H9 (cell line): Measurements from ENCODE around the gene RMI2. TPM values are rescaled to one million over a fixed set of nuclear protein-coding genes. Genes with fewer than 3 reads are reported as not detected.

Experiments used
- DNase-seq: peaks from one replicate; pipeline ENCODE4 v3.0.0-alpha.2; 2017
- H2AFZ ChIP-seq: one replicate; pipeline ENCODE4 v1.6.1; 2013; ENCODE audit warnings: mild to moderate bottlenecking, low read length, control low read depth, moderate library complexity
- H2AK5ac ChIP-seq: 2 replicates; pipeline ENCODE4 v1.6.1; 2013; ENCODE audit warnings: low read length, control low read depth, mixed read lengths; ENCODE audit not compliant: insufficient read length
- H2BK120ac ChIP-seq: one replicate; pipeline ENCODE4 v1.6.1; 2013; ENCODE audit warnings: low read depth, mild to moderate bottlenecking, low read length, control low read depth, inconsistent platforms; ENCODE audit not compliant: poor library complexity, severe bottlenecking
- H2BK12ac ChIP-seq: 2 replicates; pipeline ENCODE4 v1.6.1; 2013; ENCODE audit warnings: low read length, control low read depth, mixed read lengths, low read depth; ENCODE audit not compliant: insufficient read length
- H2BK15ac ChIP-seq: 2 replicates; pipeline ENCODE4 v1.6.1; 2013; ENCODE audit warnings: low read depth, low read length, control low read depth
- H2BK20ac ChIP-seq: one replicate; pipeline ENCODE4 v1.6.1; 2013; ENCODE audit warnings: low read depth, mild to moderate bottlenecking, low read length, control low read depth, inconsistent platforms; ENCODE audit not compliant: poor library complexity, severe bottlenecking
- H2BK5ac ChIP-seq: 2 replicates; pipeline ENCODE4 v1.6.1; 2013; ENCODE audit warnings: low read length, control low read depth, mixed read lengths; ENCODE audit not compliant: insufficient read length
- H3K14ac ChIP-seq: 2 replicates; pipeline ENCODE4 v1.6.1; 2013; ENCODE audit warnings: low read length, control low read depth; ENCODE audit not compliant: insufficient read depth
- H3K18ac ChIP-seq: 2 replicates; pipeline ENCODE4 v1.6.1; 2013; ENCODE audit warnings: low read depth, mild to moderate bottlenecking, mixed read lengths, low read length, control low read depth; ENCODE audit not compliant: insufficient read length
- H3K23ac ChIP-seq: 2 replicates; pipeline ENCODE4 v1.6.1; 2013; ENCODE audit warnings: low read length, control low read depth, mixed read lengths, low read depth; ENCODE audit not compliant: insufficient read length
- H3K23me2 ChIP-seq: 2 replicates; pipeline ENCODE4 v1.6.1; 2013; ENCODE audit warnings: low read depth, mild to moderate bottlenecking, mixed read lengths, low read length, control low read depth; ENCODE audit not compliant: insufficient read length, poor library complexity, severe bottlenecking
- H3K27ac ChIP-seq: 2 replicates; pipeline ENCODE4 v1.5.1; 2013; ENCODE audit warnings: low read length, control low read depth, mixed read lengths, low read depth; ENCODE audit not compliant: insufficient read length
- H3K27me3 ChIP-seq: 2 replicates; pipeline ENCODE4 v1.6.1; 2013; ENCODE audit warnings: low read length, control low read depth, inconsistent platforms; ENCODE audit not compliant: insufficient read depth
- H3K4ac ChIP-seq: 2 replicates; pipeline ENCODE4 v1.6.1; 2013; ENCODE audit warnings: low read depth, mild to moderate bottlenecking, control low read depth, inconsistent platforms, low read length, moderate library complexity
- H3K4me1 ChIP-seq: 2 replicates; pipeline ENCODE4 v1.6.1; 2013; ENCODE audit warnings: low read length, control low read depth, inconsistent platforms; ENCODE audit not compliant: insufficient read depth
- H3K4me2 ChIP-seq: 2 replicates; pipeline ENCODE4 v1.6.1; 2013; ENCODE audit warnings: low read length, control low read depth, mixed read lengths; ENCODE audit not compliant: insufficient read length, insufficient read depth
- H3K56ac ChIP-seq: 2 replicates; pipeline ENCODE4 v1.6.1; 2013; ENCODE audit warnings: low read depth, mild to moderate bottlenecking, mixed read lengths, low read length, control low read depth; ENCODE audit not compliant: insufficient read length
- H3K79me1 ChIP-seq: 2 replicates; pipeline ENCODE4 v1.6.1; 2013; ENCODE audit warnings: low read depth, mild to moderate bottlenecking, moderate library complexity, low read length, control low read depth, inconsistent platforms; ENCODE audit not compliant: insufficient read depth, poor library complexity, severe bottlenecking
- H3K79me2 ChIP-seq: 2 replicates; pipeline ENCODE4 v1.6.1; 2013; ENCODE audit warnings: low read length, control low read depth, inconsistent platforms; ENCODE audit not compliant: insufficient read depth
- H3K9ac ChIP-seq: 2 replicates; pipeline ENCODE4 v1.6.1; 2013; ENCODE audit warnings: low read length, control low read depth, mixed read lengths; ENCODE audit not compliant: insufficient read length; ENCODE audit errors: extremely low read depth
- H3K9me3 ChIP-seq: one replicate; pipeline ENCODE4 v1.6.1; 2013; ENCODE audit warnings: low read depth, low read length, inconsistent platforms; ENCODE audit not compliant: control insufficient read depth
- H3T11ph ChIP-seq: one replicate; pipeline ENCODE4 v1.6.1; 2013; ENCODE audit warnings: mild to moderate bottlenecking, low read length, control low read depth, inconsistent platforms
- H4K20me1 ChIP-seq: one replicate; pipeline ENCODE4 v1.6.1; 2013; ENCODE audit not compliant: control insufficient read depth, insufficient read length, insufficient read depth
- H4K5ac ChIP-seq: 2 replicates; pipeline ENCODE4 v1.6.1; 2013; ENCODE audit warnings: low read depth, mild to moderate bottlenecking, mixed read lengths, low read length, control low read depth; ENCODE audit not compliant: insufficient read length
- H4K8ac ChIP-seq: replicated peaks from 2 replicates; pipeline ENCODE4 v1.6.1; 2013; ENCODE audit warnings: low read length, control low read depth, mixed read lengths, low read depth; ENCODE audit not compliant: insufficient read length
- H4K91ac ChIP-seq: 2 replicates; pipeline ENCODE4 v1.6.1; 2013; ENCODE audit warnings: low read depth, mild to moderate bottlenecking, moderate library complexity, mixed read lengths, low read length, control low read depth; ENCODE audit not compliant: insufficient read length
- H3K27ac Mint-ChIP-seq, 3 experiments: 2 replicates in 2 of 3; 3 replicates in 1 of 3; pipeline ENCODE4 v1.8.0; 2020 to 2021; ENCODE audit warnings: mixed read lengths in 3 of 3, mild to moderate bottlenecking in 1 of 3, moderate library complexity in 1 of 3
- H3K27me3 Mint-ChIP-seq: 2 replicates; pipeline ENCODE4 v1.8.0; 2021; ENCODE audit warnings: low read depth, mild to moderate bottlenecking, moderate library complexity, mixed read lengths
- H3K36me3 Mint-ChIP-seq, 3 experiments: 2 replicates in 2 of 3; 3 replicates in 1 of 3; pipeline ENCODE4 v1.8.0; 2020 to 2021; ENCODE audit warnings: low read depth in 3 of 3, mixed read lengths in 3 of 3; ENCODE audit not compliant: insufficient read depth in 1 of 3
- H3K4me1 Mint-ChIP-seq, 2 experiments: 2 replicates each; pipeline ENCODE4 v1.8.0; 2020; ENCODE audit warnings: mixed read lengths in 2 of 2
- H3K4me3 Mint-ChIP-seq, 2 experiments: 2 replicates in 1 of 2; 3 replicates in 1 of 2; pipeline ENCODE4 v1.8.0; 2020 to 2021; ENCODE audit warnings: mild to moderate bottlenecking in 2 of 2, mixed read lengths in 2 of 2, moderate library complexity in 1 of 2
- H3K9me3 Mint-ChIP-seq, 2 experiments: 2 replicates in 1 of 2; 3 replicates in 1 of 2; pipeline ENCODE4 v1.8.0; 2020; ENCODE audit warnings: mild to moderate bottlenecking in 2 of 2, mixed read lengths in 2 of 2, moderate library complexity in 1 of 2
- WGBS: extraction: QIAGEN DNeasy Blood & Tissue Kit; methylation state at CpG from one replicate; pipeline ENCODE4 v1.1.7; 2013; ENCODE audit warnings: missing lambda C conversion rate, low lambda C conversion rate, mixed read lengths; ENCODE audit not compliant: insufficient read length; ENCODE audit errors: extremely low coverage; 5-methylcytosine and 5-hydroxymethylcytosine counted together
- total RNA-seq: library from RNA; stranded (reverse); gene quantifications from 2 replicates; pipeline ENCODE4 v1.2.1, GENCODE V29; 2021
- TF ChIP-seq, protein P1 (sequence below): fragments of 200-600 bp; sonication (generic); conservative IDR thresholded peaks from 3 replicates; pipeline ENCODE4 v1.8.0; 2021; ENCODE audit warnings: antibody characterized with exemption, mild to moderate bottlenecking

Gene RMI2
- total RNA-seq, 1 experiment from 2014 or later: 57.6 TPM

DNA sequence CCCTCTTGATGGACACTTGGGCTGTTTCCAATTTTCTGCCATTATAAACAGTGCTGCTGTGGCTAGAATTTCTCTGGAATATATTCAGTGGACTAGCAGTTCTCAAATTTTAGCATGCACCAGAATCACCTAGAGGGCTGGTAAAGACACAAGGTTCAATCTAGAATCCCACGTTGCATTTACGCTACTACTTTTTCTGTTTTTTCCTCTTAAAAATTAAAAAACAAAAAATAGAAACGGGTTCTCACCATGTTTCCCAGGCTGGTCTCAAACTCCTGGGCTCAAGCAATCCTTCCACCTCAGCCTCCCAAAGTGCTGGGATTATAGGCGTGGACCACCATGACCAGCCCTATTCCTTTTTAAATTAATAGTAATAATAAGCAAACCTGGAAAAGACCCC lies 49.6 kb upstream of the RMI2 start:
- no peaks in the 10 kb centered on the region for H3K36me3 Mint-ChIP-seq
- WGBS: no CpG with 5 or more reads among the region's 4 CpGs
- Histone ChIP-seq H3K79me2 (no peaks in the 10 kb centered on the region), H3K79me1 (no peaks in the 10 kb centered on the region), H4K5ac (no peak overlapping the region), H2BK20ac (no peak overlapping the region), H2AFZ (no peak overlapping the region), H2BK12ac (no peak overlapping the region), H3K27me3 (no peaks in the 10 kb centered on the region), H3K56ac (no peak overlapping the region), H3K23ac (no peak overlapping the region), H3K4me1 (peaks cover 5% of the 10 kb centered on the region; the same call in 1 of the 2 replicates), H2BK120ac (no peak overlapping the region), H3K23me2 (no peaks in the 10 kb centered on the region), H3K9me3 (no peaks in the 10 kb centered on the region), H4K91ac (no peak overlapping the region), H4K20me1 (no peaks in the 10 kb centered on the region), H3K18ac (no peak overlapping the region), H3T11ph (no peak overlapping the region), H2AK5ac (no peak overlapping the region), H3K14ac (no peak overlapping the region), H2BK5ac (no peak overlapping the region), H3K4me2 (no peak overlapping the region), H3K9ac (no peak overlapping the region), H2BK15ac (no peak overlapping the region), H3K4ac (no peak overlapping the region), H4K8ac (no peak overlapping the region), H3K27ac (no peak overlapping the region)
- TF ChIP-seq, protein P1, sequence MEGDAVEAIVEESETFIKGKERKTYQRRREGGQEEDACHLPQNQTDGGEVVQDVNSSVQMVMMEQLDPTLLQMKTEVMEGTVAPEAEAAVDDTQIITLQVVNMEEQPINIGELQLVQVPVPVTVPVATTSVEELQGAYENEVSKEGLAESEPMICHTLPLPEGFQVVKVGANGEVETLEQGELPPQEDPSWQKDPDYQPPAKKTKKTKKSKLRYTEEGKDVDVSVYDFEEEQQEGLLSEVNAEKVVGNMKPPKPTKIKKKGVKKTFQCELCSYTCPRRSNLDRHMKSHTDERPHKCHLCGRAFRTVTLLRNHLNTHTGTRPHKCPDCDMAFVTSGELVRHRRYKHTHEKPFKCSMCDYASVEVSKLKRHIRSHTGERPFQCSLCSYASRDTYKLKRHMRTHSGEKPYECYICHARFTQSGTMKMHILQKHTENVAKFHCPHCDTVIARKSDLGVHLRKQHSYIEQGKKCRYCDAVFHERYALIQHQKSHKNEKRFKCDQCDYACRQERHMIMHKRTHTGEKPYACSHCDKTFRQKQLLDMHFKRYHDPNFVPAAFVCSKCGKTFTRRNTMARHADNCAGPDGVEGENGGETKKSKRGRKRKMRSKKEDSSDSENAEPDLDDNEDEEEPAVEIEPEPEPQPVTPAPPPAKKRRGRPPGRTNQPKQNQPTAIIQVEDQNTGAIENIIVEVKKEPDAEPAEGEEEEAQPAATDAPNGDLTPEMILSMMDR: no peak
- H3K27me3 Mint-ChIP-seq: no peaks in the 10 kb centered on the region; the same call in 1 of the 2 replicates
- DNase-seq: no peak
- peaks cover 30 to 35% of the 10 kb centered on the region in 2 experiments for H3K4me1 Mint-ChIP-seq
- H3K9me3 Mint-ChIP-seq: no peaks in the 10 kb centered on the region
- H3K27ac Mint-ChIP-seq: no peak overlapping the region
- H3K4me3 Mint-ChIP-seq: no peak overlapping the region
